Measurements from ENCODE around the gene NPLOC4.

- no peak for TF ChIP-seq CTCF (IDR thresholded peaks at IDR 0.05; ENCODE audit: insufficient read depth, low read length)
- no peak for TF ChIP-seq POLR2AphosphoS5 (IDR thresholded peaks at IDR 0.05; ENCODE audit: low read depth)
- TF ChIP-seq REST (IDR thresholded peaks at IDR 0.05; ENCODE audit: insufficient replicate concordance, low read depth): no peak
These were observed 49.7 kb upstream of the NPLOC4 start for GRCh38 chr17:81686614-81687013.

All from HL-60 (cell line).